Measurements from ENCODE around the gene KMT5B. TPM values are rescaled to one million over a fixed set of nuclear protein-coding genes. Genes with fewer than 3 reads are reported as not detected.

Gene KMT5B
- total RNA-seq, 2 donors from 2014 or later: 34.3 to 39.0 TPM

GRCh38 chr11:68193018-68193417, 20.1 kb downstream of the KMT5B start:
- intact Hi-C loops (cut with DNase I): no loop called here
- DNase-seq (ENCODE audit: low spot score): no peak

GRCh38 chr11:68191661-68192579, 21.2 kb downstream of the KMT5B start:
- no peak for DNase-seq (ENCODE audit: low spot score)
- intact Hi-C loops (cut with DNase I): no loop called here

- intact Hi-C loops (cut with DNase I): no loop called here
- no peak for DNase-seq (ENCODE audit: low spot score)
These were observed 23.2 kb downstream of the KMT5B start for GRCh38 chr11:68189888-68190287.

GRCh38 chr11:68189082-68189481, 24.0 kb downstream of the KMT5B start:
- intact Hi-C loops (cut with DNase I): no loop called here

GRCh38 chr11:68186061-68186460, 27.0 kb downstream of the KMT5B start:
- intact Hi-C loops (cut with DNase I): no loop called here
- no peak for DNase-seq (ENCODE audit: low spot score)

More at GRCh38 chr11:68189082-68189481, 24.0 kb downstream of the KMT5B start:
- DNase-seq (ENCODE audit: low spot score): no peak

- intact Hi-C loops (cut with DNase I): no loop called here
- DNase-seq (ENCODE audit: low spot score): no peak
These were observed 31.2 kb downstream of the KMT5B start for GRCh38 chr11:68181719-68182451.

- no peak for DNase-seq (ENCODE audit: low spot score)
- intact Hi-C loops (cut with DNase I): no loop called here
These were observed 33.2 kb downstream of the KMT5B start for GRCh38 chr11:68179847-68180246.

- intact Hi-C loops (cut with DNase I): no loop called here
- no peak for DNase-seq (ENCODE audit: low spot score)
These were observed 35.2 kb downstream of the KMT5B start for GRCh38 chr11:68177877-68178276.

GRCh38 chr11:68173926-68174325, 39.2 kb downstream of the KMT5B start:
- DNase-seq (ENCODE audit: low spot score): no peak
- intact Hi-C loops (cut with DNase I): no loop called here

- intact Hi-C loops (cut with DNase I): no loop called here
- DNase-seq (ENCODE audit: low spot score): no peak
These were observed 43.7 kb downstream of the KMT5B start for GRCh38 chr11:68169442-68169841.

- intact Hi-C loops (cut with DNase I): no loop called here
- DNase-seq (ENCODE audit: low spot score): no peak
These were observed 44.4 kb downstream of the KMT5B start for GRCh38 chr11:68168694-68169093.

GRCh38 chr11:68167474-68167873, 45.6 kb downstream of the KMT5B start:
- intact Hi-C loops (cut with DNase I): no loop called here
- DNase-seq (ENCODE audit: low spot score): no peak

GRCh38 chr11:68166969-68167368, 46.1 kb downstream of the KMT5B start:
- DNase-seq (ENCODE audit: low spot score): no peak
- intact Hi-C loops (cut with DNase I): no loop called here

- intact Hi-C loops (cut with DNase I): no loop called here
- DNase-seq (ENCODE audit: low spot score): no peak
These were observed 47.5 kb downstream of the KMT5B start for GRCh38 chr11:68165601-68166000.

GRCh38 chr11:68164437-68164836, 48.7 kb downstream of the KMT5B start:
- DNase-seq (ENCODE audit: low spot score): no peak
- intact Hi-C loops (cut with DNase I): no loop called here

GRCh38 chr11:68163691-68164090, 49.4 kb downstream of the KMT5B start:
- intact Hi-C loops (cut with DNase I): no loop called here
- no peak for DNase-seq (ENCODE audit: low spot score)

GRCh38 chr11:68160100-68160695, 52.9 kb downstream of the KMT5B start:
- intact Hi-C loops (cut with DNase I): no loop called here
- no peak for DNase-seq (ENCODE audit: low spot score)

- no peak for DNase-seq (ENCODE audit: low spot score)
- intact Hi-C loops (cut with DNase I): no loop called here
These were observed 53.4 kb downstream of the KMT5B start for GRCh38 chr11:68159665-68160064.

- intact Hi-C loops (cut with DNase I): no loop called here
These were observed 53.9 kb downstream of the KMT5B start for GRCh38 chr11:68159161-68159560.

GRCh38 chr11:68158580-68158979, 54.5 kb downstream of the KMT5B start:
- DNase-seq (ENCODE audit: low spot score): no peak
- intact Hi-C loops (cut with DNase I): no loop called here

More at GRCh38 chr11:68159161-68159560, 53.9 kb downstream of the KMT5B start:
- DNase-seq (ENCODE audit: low spot score): no peak
